ENCODE measurements around the gene SERPINI1.

The SERPINI1 gene

DNA sequence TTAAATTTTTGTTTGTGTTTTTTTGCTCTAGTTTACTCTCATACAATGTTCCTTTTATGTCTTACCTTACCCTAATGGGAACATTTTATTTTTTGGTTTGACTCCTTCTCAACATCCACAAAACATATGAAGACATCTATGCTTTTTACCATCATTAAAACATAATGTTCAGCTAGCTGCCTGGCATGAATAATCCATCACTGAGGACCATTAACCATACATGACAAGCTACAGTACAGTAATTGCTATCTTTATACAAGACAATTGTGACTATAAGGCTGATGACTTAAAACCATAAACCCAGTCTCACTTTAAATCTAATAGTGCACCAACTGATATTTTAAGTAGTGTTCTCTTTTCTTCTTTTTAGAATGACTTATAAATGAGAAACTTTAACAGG, 13.7 kb downstream of the SERPINI1 start:
- no peak overlapping the region for H3K27ac ChIP-seq (ENCODE audit: low read depth, low read length)
- no peaks in the 10 kb centered on the region for H3K36me3 ChIP-seq (ENCODE audit: control insufficient read depth in 5 of 5, insufficient read depth in 5 of 5, low read length in 5 of 5)
- H3K27me3 ChIP-seq (ENCODE audit: control insufficient read depth in 5 of 5, insufficient read depth in 4 of 5, low read length in 5 of 5) = no peaks in the 10 kb centered on the region
- no peak overlapping the region for H3K9ac ChIP-seq (ENCODE audit: low read length in 5 of 5)
- no peak overlapping the region for H3K4me3 ChIP-seq (ENCODE audit: low read depth in 1 of 5, low read length in 5 of 5)
- H3K9me3 ChIP-seq (ENCODE audit: control insufficient read depth in 5 of 5, low read length in 5 of 5) = no peaks in the 10 kb centered on the region
- peaks cover 0 to 2% (median 0%) of the 10 kb centered on the region in 5 donors for H3K4me1 ChIP-seq (ENCODE audit: control insufficient read depth in 5 of 5, insufficient read depth in 5 of 5, low read length in 5 of 5)

- peaks cover 0 to 2% (median 0%) of the 10 kb centered on the region in 5 donors for H3K4me1 ChIP-seq (ENCODE audit: control insufficient read depth in 5 of 5, insufficient read depth in 5 of 5, low read length in 5 of 5)
- H3K9me3 ChIP-seq (ENCODE audit: control insufficient read depth in 5 of 5, low read length in 5 of 5) = no peaks in the 10 kb centered on the region
- no peak overlapping the region for H3K4me3 ChIP-seq (ENCODE audit: low read depth in 1 of 5, low read length in 5 of 5)
- H3K27ac ChIP-seq (ENCODE audit: low read depth, low read length) = no peak overlapping the region
- H3K27me3 ChIP-seq (ENCODE audit: control insufficient read depth in 5 of 5, insufficient read depth in 4 of 5, low read length in 5 of 5) = no peaks in the 10 kb centered on the region
- H3K9ac ChIP-seq (ENCODE audit: low read length in 5 of 5) = no peak overlapping the region
- no peaks in the 10 kb centered on the region for H3K36me3 ChIP-seq (ENCODE audit: control insufficient read depth in 5 of 5, insufficient read depth in 5 of 5, low read length in 5 of 5)
Observed at GRCh38 chr3:167749728-167750127, 14.2 kb downstream of the SERPINI1 start.

GRCh38 chr3:167750272-167750971, 14.9 kb downstream of the SERPINI1 start:
- no peak overlapping the region for H3K27ac ChIP-seq (ENCODE audit: low read depth, low read length)
- H3K36me3 ChIP-seq (ENCODE audit: control insufficient read depth in 5 of 5, insufficient read depth in 5 of 5, low read length in 5 of 5) = no peaks in the 10 kb centered on the region
- no peaks in the 10 kb centered on the region for H3K9me3 ChIP-seq (ENCODE audit: control insufficient read depth in 5 of 5, low read length in 5 of 5)
- peaks cover 0 to 2% (median 0%) of the 10 kb centered on the region in 5 donors for H3K4me1 ChIP-seq (ENCODE audit: control insufficient read depth in 5 of 5, insufficient read depth in 5 of 5, low read length in 5 of 5)
- H3K9ac ChIP-seq (ENCODE audit: low read length in 5 of 5) = no peak overlapping the region
- H3K4me3 ChIP-seq (ENCODE audit: low read depth in 1 of 5, low read length in 5 of 5) = peak overlapping the region in 3 of 5 donors; percentile 12 to 32 (median 15)
- H3K27me3 ChIP-seq (ENCODE audit: control insufficient read depth in 5 of 5, insufficient read depth in 4 of 5, low read length in 5 of 5) = no peaks in the 10 kb centered on the region

GRCh38 chr3:167754049-167754448, 18.5 kb downstream of the SERPINI1 start:
- Histone ChIP-seq H3K27me3 (ENCODE audit: control insufficient read depth in 5 of 5, insufficient read depth in 4 of 5, low read length in 5 of 5) (no peaks in the 10 kb centered on the region), H3K36me3 (ENCODE audit: control insufficient read depth in 5 of 5, insufficient read depth in 5 of 5, low read length in 5 of 5) (no peaks in the 10 kb centered on the region), H3K9ac (ENCODE audit: low read length in 5 of 5) (no peak overlapping the region), H3K27ac (ENCODE audit: low read depth, low read length) (no peak overlapping the region), H3K9me3 (ENCODE audit: control insufficient read depth in 5 of 5, low read length in 5 of 5) (no peaks in the 10 kb centered on the region), H3K4me3 (ENCODE audit: low read depth in 1 of 5, low read length in 5 of 5) (no peak overlapping the region), H3K4me1 (ENCODE audit: control insufficient read depth in 5 of 5, insufficient read depth in 5 of 5, low read length in 5 of 5) (peaks cover 0 to 2% (median 0%) of the 10 kb centered on the region in 5 donors)

- Histone ChIP-seq H3K9ac (ENCODE audit: low read length in 5 of 5) (no peak overlapping the region), H3K4me3 (ENCODE audit: low read depth in 1 of 5, low read length in 5 of 5) (no peak overlapping the region), H3K27me3 (ENCODE audit: control insufficient read depth in 5 of 5, insufficient read depth in 4 of 5, low read length in 5 of 5) (no peaks in the 10 kb centered on the region), H3K36me3 (ENCODE audit: control insufficient read depth in 5 of 5, insufficient read depth in 5 of 5, low read length in 5 of 5) (no peaks in the 10 kb centered on the region), H3K4me1 (ENCODE audit: control insufficient read depth in 5 of 5, insufficient read depth in 5 of 5, low read length in 5 of 5) (no peaks in the 10 kb centered on the region), H3K27ac (ENCODE audit: low read depth, low read length) (no peak overlapping the region), H3K9me3 (ENCODE audit: control insufficient read depth in 5 of 5, low read length in 5 of 5) (peaks cover 0 to 4% (median 0%) of the 10 kb centered on the region in 5 donors)
Observed at GRCh38 chr3:167761302-167761701, 25.8 kb downstream of the SERPINI1 start.

DNA sequence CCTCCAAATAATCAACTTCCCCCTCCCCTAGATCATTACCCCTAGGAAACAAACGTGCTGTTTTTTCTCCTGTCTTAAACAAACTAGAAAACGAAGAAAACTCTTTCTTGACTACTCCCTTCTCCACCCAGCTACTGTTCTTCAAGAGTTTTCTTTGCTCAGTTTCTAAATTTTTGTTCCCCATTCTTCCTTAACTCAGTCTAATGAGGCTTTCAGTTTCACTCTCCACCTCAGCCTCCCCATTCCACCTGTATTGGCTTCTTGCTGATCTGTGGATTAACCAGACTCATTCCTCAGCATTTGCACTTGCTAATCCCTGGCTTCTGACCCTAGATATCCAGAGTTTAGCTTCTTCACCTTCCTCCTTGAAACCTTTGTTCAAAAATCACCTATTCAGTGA, 26.8 kb downstream of the SERPINI1 start:
- no peak overlapping the region for H3K9ac ChIP-seq (ENCODE audit: low read length in 5 of 5)
- no peak overlapping the region for H3K4me3 ChIP-seq (ENCODE audit: low read depth in 1 of 5, low read length in 5 of 5)
- no peaks in the 10 kb centered on the region for H3K4me1 ChIP-seq (ENCODE audit: control insufficient read depth in 5 of 5, insufficient read depth in 5 of 5, low read length in 5 of 5)
- H3K9me3 ChIP-seq (ENCODE audit: control insufficient read depth in 5 of 5, low read length in 5 of 5) = peaks cover 0 to 4% (median 0%) of the 10 kb centered on the region in 5 donors
- no peaks in the 10 kb centered on the region for H3K27me3 ChIP-seq (ENCODE audit: control insufficient read depth in 5 of 5, insufficient read depth in 4 of 5, low read length in 5 of 5)
- no peaks in the 10 kb centered on the region for H3K36me3 ChIP-seq (ENCODE audit: control insufficient read depth in 5 of 5, insufficient read depth in 5 of 5, low read length in 5 of 5)
- H3K27ac ChIP-seq (ENCODE audit: low read depth, low read length) = no peak overlapping the region

GRCh38 chr3:167772992-167773391, 37.5 kb downstream of the SERPINI1 start:
- H3K27ac ChIP-seq (ENCODE audit: low read depth, low read length) = no peak overlapping the region
- no peaks in the 10 kb centered on the region for H3K4me1 ChIP-seq (ENCODE audit: control insufficient read depth in 5 of 5, insufficient read depth in 5 of 5, low read length in 5 of 5)
- H3K36me3 ChIP-seq (ENCODE audit: control insufficient read depth in 5 of 5, insufficient read depth in 5 of 5, low read length in 5 of 5) = no peaks in the 10 kb centered on the region
- H3K4me3 ChIP-seq (ENCODE audit: low read depth in 1 of 5, low read length in 5 of 5) = no peak overlapping the region
- no peaks in the 10 kb centered on the region for H3K27me3 ChIP-seq (ENCODE audit: control insufficient read depth in 5 of 5, insufficient read depth in 4 of 5, low read length in 5 of 5)
- H3K9me3 ChIP-seq (ENCODE audit: control insufficient read depth in 5 of 5, low read length in 5 of 5) = peaks cover 0 to 4% (median 0%) of the 10 kb centered on the region in 5 donors
- no peak overlapping the region for H3K9ac ChIP-seq (ENCODE audit: low read length in 5 of 5)

DNA sequence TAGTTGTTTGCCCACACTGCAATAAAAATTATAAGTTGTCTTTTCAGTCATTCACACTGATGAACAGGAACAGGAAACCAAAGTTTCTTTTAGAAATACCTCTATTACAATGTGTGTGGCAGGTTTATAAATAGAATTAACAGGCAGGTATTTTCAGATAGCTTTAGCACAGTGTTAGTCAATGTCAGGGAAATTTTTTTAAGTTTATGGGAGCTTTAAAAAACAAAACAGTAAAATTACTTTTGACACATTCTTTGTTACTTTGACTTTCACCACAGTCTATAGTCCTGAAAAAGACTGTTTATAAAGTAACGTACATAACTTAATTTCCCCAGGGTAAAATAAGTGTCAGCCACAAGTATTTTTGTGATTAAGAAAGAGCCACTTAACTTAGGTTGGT, 38.1 kb downstream of the SERPINI1 start:
- no peak overlapping the region for H3K4me3 ChIP-seq (ENCODE audit: low read depth in 1 of 5, low read length in 5 of 5)
- H3K9ac ChIP-seq (ENCODE audit: low read length in 5 of 5) = no peak overlapping the region
- H3K9me3 ChIP-seq (ENCODE audit: control insufficient read depth in 5 of 5, low read length in 5 of 5) = peaks cover 0 to 9% (median 0%) of the 10 kb centered on the region in 5 donors
- H3K27me3 ChIP-seq (ENCODE audit: control insufficient read depth in 5 of 5, insufficient read depth in 4 of 5, low read length in 5 of 5) = no peaks in the 10 kb centered on the region
- H3K27ac ChIP-seq (ENCODE audit: low read depth, low read length) = no peak overlapping the region
- H3K36me3 ChIP-seq (ENCODE audit: control insufficient read depth in 5 of 5, insufficient read depth in 5 of 5, low read length in 5 of 5) = no peaks in the 10 kb centered on the region
- H3K4me1 ChIP-seq (ENCODE audit: control insufficient read depth in 5 of 5, insufficient read depth in 5 of 5, low read length in 5 of 5) = no peaks in the 10 kb centered on the region

GRCh38 chr3:167776066-167776685, 40.7 kb downstream of the SERPINI1 start:
- H3K4me1 ChIP-seq (ENCODE audit: control insufficient read depth in 5 of 5, insufficient read depth in 5 of 5, low read length in 5 of 5) = no peaks in the 10 kb centered on the region
- H3K4me3 ChIP-seq (ENCODE audit: low read depth in 1 of 5, low read length in 5 of 5) = no peak overlapping the region
- no peak overlapping the region for H3K27ac ChIP-seq (ENCODE audit: low read depth, low read length)
- no peaks in the 10 kb centered on the region for H3K27me3 ChIP-seq (ENCODE audit: control insufficient read depth in 5 of 5, insufficient read depth in 4 of 5, low read length in 5 of 5)
- no peak overlapping the region for H3K9ac ChIP-seq (ENCODE audit: low read length in 5 of 5)
- H3K36me3 ChIP-seq (ENCODE audit: control insufficient read depth in 5 of 5, insufficient read depth in 5 of 5, low read length in 5 of 5) = no peaks in the 10 kb centered on the region
- peaks cover 0 to 12% (median 0%) of the 10 kb centered on the region in 5 donors for H3K9me3 ChIP-seq (ENCODE audit: control insufficient read depth in 5 of 5, low read length in 5 of 5)

GRCh38 chr3:167777356-167777755, 41.8 kb downstream of the SERPINI1 start:
- Histone ChIP-seq H3K27me3 (ENCODE audit: control insufficient read depth in 5 of 5, insufficient read depth in 4 of 5, low read length in 5 of 5) (no peaks in the 10 kb centered on the region), H3K9me3 (ENCODE audit: control insufficient read depth in 5 of 5, low read length in 5 of 5) (peaks cover 0 to 12% (median 0%) of the 10 kb centered on the region in 5 donors), H3K36me3 (ENCODE audit: control insufficient read depth in 5 of 5, insufficient read depth in 5 of 5, low read length in 5 of 5) (no peaks in the 10 kb centered on the region), H3K9ac (ENCODE audit: low read length in 5 of 5) (no peak overlapping the region), H3K4me3 (ENCODE audit: low read depth in 1 of 5, low read length in 5 of 5) (no peak overlapping the region), H3K4me1 (ENCODE audit: control insufficient read depth in 5 of 5, insufficient read depth in 5 of 5, low read length in 5 of 5) (no peaks in the 10 kb centered on the region), H3K27ac (ENCODE audit: low read depth, low read length) (no peak overlapping the region)
